SK-N-SH (cell line): Measurements from ENCODE around the gene C9orf78. TPM values are rescaled to one million over a fixed set of nuclear protein-coding genes. Genes with fewer than 3 reads are reported as not detected.
"Not testable (repeated sequence)": the region's sequence is repeated elsewhere in the genome, so short reads cannot be mapped to it uniquely, and the experiment has no call there.

Source experiments
- CTCF ChIA-PET: fragments of 300-600, 350-600 bp; formaldehyde crosslinking; extraction: SDS; loops from one replicate; lab custom pipeline; 2021; lab: Yijun Ruan, JAX
- POLR2A ChIA-PET: fragments of 350-600 bp; sonication (Branson Sonifier 250); formaldehyde crosslinking; extraction: SDS; loops from one replicate; lab custom pipeline; 2020; ENCODE audit warnings: antibody characterized with exemption, inconsistent platforms; lab: Yijun Ruan, JAX
- DNase-seq: peaks from one replicate; pipeline ENCODE4 v3.0.0; 2012
- H2AFZ ChIP-seq: fragments of 200-600 bp; sonication (generic); 2 replicates; pipeline ENCODE4 v1.8.1; 2016; ENCODE audit warnings: antibody characterized with exemption, mild to moderate bottlenecking, low read depth
- H3F3A ChIP-seq: fragments of 200-600 bp; sonication (generic); replicated peaks from 2 replicates; pipeline ENCODE3; 2016; ENCODE audit warnings: antibody characterized with exemption, mild to moderate bottlenecking; ENCODE audit not compliant: insufficient read depth
- H3K27ac ChIP-seq, 2 experiments: fragments of 200-500 bp in 1 of 2; fragments of 200-600 bp in 1 of 2; sonication (Bioruptor generic) in 1 of 2; sonication (generic), shearing (Covaris generic) in 1 of 2; 2 replicates each; pipeline versions ENCODE4 v1.5.1 to v1.6.1; 2014 to 2016; ENCODE audit warnings: low read depth in 2 of 2, inconsistent platforms in 1 of 2, low read length in 1 of 2, mild to moderate bottlenecking in 1 of 2, mixed read lengths in 1 of 2
- H3K27me3 ChIP-seq: fragments of 200-600 bp; sonication (generic), shearing (Covaris generic); 2 replicates; pipeline ENCODE4 v1.6.1; 2016; ENCODE audit warnings: mixed run types; ENCODE audit not compliant: insufficient read depth
- H3K36me3 ChIP-seq, 2 experiments: fragments of 200-500 bp in 1 of 2; fragments of 200-600 bp in 1 of 2; sonication (Bioruptor generic) in 1 of 2; sonication (generic) in 1 of 2; replicated peaks in 1 of 2; 2 replicates each; pipeline versions ENCODE3 to v1.5.1; 2014 to 2016; ENCODE audit warnings: low read length in 1 of 2, mild to moderate bottlenecking in 1 of 2; ENCODE audit not compliant: insufficient read depth in 2 of 2, control insufficient read depth in 1 of 2
- H3K4me1 ChIP-seq, 2 experiments: fragments of 200-500 bp in 1 of 2; fragments of 200-600 bp in 1 of 2; sonication (Bioruptor generic) in 1 of 2; sonication (generic), shearing (Covaris generic) in 1 of 2; 2 replicates each; pipeline versions ENCODE4 v1.5.1 to v1.6.1; 2014 to 2016; ENCODE audit warnings: low read depth in 1 of 2, low read length in 1 of 2, mixed run types in 1 of 2; ENCODE audit not compliant: insufficient read depth in 2 of 2, control insufficient read depth in 1 of 2
- H3K4me2 ChIP-seq: fragments of 200-600 bp; sonication (generic), shearing (Covaris generic); 2 replicates; pipeline ENCODE4 v1.6.1; 2017; ENCODE audit warnings: mixed run types
- H3K4me3 ChIP-seq, 2 experiments: fragments of 200-500 bp in 1 of 2; fragments of 200-600 bp in 1 of 2; sonication (Bioruptor generic) in 1 of 2; sonication (generic), shearing (Covaris generic) in 1 of 2; 2 replicates each; pipeline versions ENCODE4 v1.5.1 to v1.8.1; 2014 to 2016; ENCODE audit warnings: low read depth in 2 of 2, inconsistent platforms in 1 of 2, low read length in 1 of 2, mild to moderate bottlenecking in 1 of 2, mixed read lengths in 1 of 2, moderate library complexity in 1 of 2
- H3K79me2 ChIP-seq: fragments of 200-600 bp; sonication (generic); 2 replicates; pipeline ENCODE4 v1.8.1; 2017; ENCODE audit warnings: mild to moderate bottlenecking; ENCODE audit not compliant: insufficient read depth
- H3K9ac ChIP-seq: fragments of 200-600 bp; sonication (generic); 2 replicates; pipeline ENCODE4 v1.6.1; 2017; ENCODE audit warnings: mixed run types
- H3K9me2 ChIP-seq: fragments of 200-600 bp; sonication (generic); 2 replicates; pipeline ENCODE4 v1.6.1; 2017; ENCODE audit warnings: mixed run types
- H3K9me3 ChIP-seq: fragments of 200-600 bp; sonication (generic); 2 replicates; pipeline ENCODE4 v1.6.1; 2017; ENCODE audit warnings: mixed run types, mild to moderate bottlenecking, moderate library complexity
- H4K20me1 ChIP-seq: fragments of 200-600 bp; sonication (generic); 2 replicates; pipeline ENCODE4 v1.6.1; 2017; ENCODE audit warnings: mild to moderate bottlenecking, mixed run types; ENCODE audit not compliant: insufficient read depth
- CHD2 ChIP-seq: fragments of 150-350 bp; IDR thresholded peaks from 2 replicates; pipeline ENCODE4 v1.6.1; 2018; ENCODE audit warnings: low read length; ENCODE audit not compliant: partially characterized antibody
- ELF1 ChIP-seq: IDR thresholded peaks from 2 replicates; pipeline ENCODE4 v1.4.0; 2012
- FOSL2 ChIP-seq: IDR thresholded peaks from 2 replicates; pipeline ENCODE4 v1.4.0; 2012; ENCODE audit warnings: low read depth, mild to moderate bottlenecking, moderate library complexity, borderline replicate concordance
- IRF3 ChIP-seq: fragments of 150-350 bp; IDR thresholded peaks from 2 replicates; pipeline ENCODE4 v1.6.1; 2016; ENCODE audit warnings: mild to moderate bottlenecking, low read depth, low read length
- JUND ChIP-seq: IDR thresholded peaks from 2 replicates; pipeline ENCODE4 v1.4.0; 2012
- MAX ChIP-seq: IDR thresholded peaks from 2 replicates; pipeline ENCODE4 v1.4.0; 2012; ENCODE audit warnings: low read depth
- MXI1 ChIP-seq: IDR thresholded peaks from 2 replicates; pipeline ENCODE4 v1.6.1; 2012; ENCODE audit warnings: mild to moderate bottlenecking, low read depth, low read length, improper control_type of control experiment
- PBX3 ChIP-seq: IDR thresholded peaks from 2 replicates; pipeline ENCODE4; 2012
- POLR2AphosphoS5 ChIP-seq: IDR thresholded peaks from 2 replicates; pipeline ENCODE4 v1.6.1; 2012; ENCODE audit warnings: low read depth, low read length
- RAD21 ChIP-seq: IDR thresholded peaks from 2 replicates; pipeline ENCODE4 v1.6.1; 2012; ENCODE audit warnings: mild to moderate bottlenecking, low read length
- RCOR1 ChIP-seq: fragments of 150-350 bp; IDR thresholded peaks from 2 replicates; pipeline ENCODE4 v1.6.1; 2017; ENCODE audit warnings: antibody characterized with exemption, low read length
- REST ChIP-seq: IDR thresholded peaks from 2 replicates; pipeline ENCODE4 v1.6.1; 2012; ENCODE audit warnings: mild to moderate bottlenecking, low read depth, low read length, moderate library complexity
- TAF1 ChIP-seq: IDR thresholded peaks from 2 replicates; pipeline ENCODE4 v1.6.1; 2012; ENCODE audit warnings: low read depth, mild to moderate bottlenecking, low read length, moderate library complexity, borderline replicate concordance
- TEAD4 ChIP-seq: IDR thresholded peaks from 2 replicates; pipeline ENCODE4 v1.4.0; 2012; ENCODE audit warnings: mild to moderate bottlenecking, borderline replicate concordance; ENCODE audit not compliant: insufficient read depth
- WGBS: methylation state at CpG from one replicate; pipeline ENCODE4 v1.1.6; 2017; ENCODE audit warnings: low lambda C conversion rate; 5-methylcytosine and 5-hydroxymethylcytosine counted together
- polyA plus RNA-seq, 3 experiments: library from polyadenylated mRNA; depleted of rRNA; stranded (reverse); fragments of >200 nt; gene quantifications; 2 replicates each; pipeline ENCODE4 v1.2.3, GENCODE V29; 2012

The C9orf78 gene
- polyA plus RNA-seq, 1 of the 3 experiments (the other 2 are of a cell fraction) = 59.2 TPM

GRCh38 chr9:129798973-129799372 lies 36.1 kb downstream of the C9orf78 start:
- Histone ChIP-seq H3F3A (no peaks in the 10 kb centered on the region), H4K20me1 (no peaks in the 10 kb centered on the region), H3K36me3 (no peaks in the 10 kb centered on the region), H3K79me2 (peaks cover 6% of the 10 kb centered on the region), H3K9me3 (no peaks in the 10 kb centered on the region), H3K9ac (no peak overlapping the region), H3K9me2 (no peaks in the 10 kb centered on the region), H3K4me3 (no peak overlapping the region), H2AFZ (no peak overlapping the region), H3K4me1 (peaks cover under 1 to 3% of the 10 kb centered on the region in 2 experiments; a peak in 2 of 4 replicates), H3K4me2 (no peak overlapping the region), H3K27ac (no peak overlapping the region), H3K27me3 (no peaks in the 10 kb centered on the region)
- ChIA-PET POLR2A (no interaction called here), CTCF (interaction anchor here (1.2 to 2.2 kb wide), 4 partner anchors 9 to 156 kb away, joined by 3 to 8 read pairs (median 6); no protein-coding TSS in a partner anchor)
- TF ChIP-seq FOSL2 (no peak), MXI1 (no peak), MAX (no peak), TEAD4 (no peak), JUND (no peak), POLR2AphosphoS5 (no peak)
- no peak for DNase-seq
- WGBS = 51% methylated on average over 6 of the region's 6 CpGs

- H4K20me1 ChIP-seq, H3K4me2 ChIP-seq, H3K27me3 ChIP-seq, DNase-seq, H3K4me1 ChIP-seq, H3K27ac ChIP-seq, H3K4me3 ChIP-seq, H3F3A ChIP-seq, H3K9me3 ChIP-seq, H3K9me2 ChIP-seq, H2AFZ ChIP-seq, H3K9ac ChIP-seq, H3K79me2 ChIP-seq, H3K36me3 ChIP-seq, POLR2A ChIA-PET: not testable (repeated sequence)
- CTCF ChIA-PET = interaction anchor here (2.0 to 4.0 kb wide), 2 partner anchors 69 to 121 kb away, joined by 4 to 19 read pairs; no protein-coding TSS in a partner anchor
- WGBS = 39% methylated on average over 2 of the region's 2 CpGs
Measured at GRCh38 chr9:129796029-129796428, 39.0 kb downstream of the C9orf78 start.

GRCh38 chr9:129794549-129794948 lies 40.5 kb downstream of the C9orf78 start:
- POLR2A ChIA-PET = no interaction called here
- no peak overlapping the region for H2AFZ ChIP-seq
- H4K20me1 ChIP-seq = no peaks in the 10 kb centered on the region
- H3K9ac ChIP-seq = no peak overlapping the region
- H3F3A ChIP-seq = no peaks in the 10 kb centered on the region
- 69% methylated on average over 8 of the region's 8 CpGs for WGBS
- H3K4me2 ChIP-seq = no peak overlapping the region
- H3K9me2 ChIP-seq = no peaks in the 10 kb centered on the region
- H3K27ac ChIP-seq = no peak overlapping the region
- H3K4me1 ChIP-seq = no peaks in the 10 kb centered on the region
- no peaks in the 10 kb centered on the region for H3K79me2 ChIP-seq
- H3K4me3 ChIP-seq = no peak overlapping the region
- H3K36me3 ChIP-seq = no peaks in the 10 kb centered on the region
- no peak for DNase-seq
- H3K27me3 ChIP-seq = no peaks in the 10 kb centered on the region; the same call in 1 of the 2 replicates
- CTCF ChIA-PET = interaction anchor here (2.0 to 4.0 kb wide), 2 partner anchors 68 to 119 kb away, joined by 4 to 19 read pairs; no protein-coding TSS in a partner anchor
- no peaks in the 10 kb centered on the region for H3K9me3 ChIP-seq
- no peak for TF ChIP-seq TAF1
- no peak for TF ChIP-seq CHD2
- TF ChIP-seq PBX3 = no peak
- no peak for TF ChIP-seq ELF1
- no peak for TF ChIP-seq RCOR1
- TF ChIP-seq MAX = no peak
- TF ChIP-seq JUND = no peak
- TF ChIP-seq IRF3 = no peak
- no peak for TF ChIP-seq REST
- no peak for TF ChIP-seq RAD21
